GM12878 (cell line): Measurements from ENCODE around the gene PFN4.

Experiments used
- ETV6 ChIP-seq, 2 experiments: fragments of 450-650 bp in 1 of 2; IDR thresholded peaks in 1 of 2; conservative IDR thresholded peaks in 1 of 2; 2 replicates each; pipeline ENCODE4 v1.6.1; 2014; ENCODE audit warnings: antibody characterized with exemption in 1 of 2, borderline replicate concordance in 1 of 2, low read depth in 1 of 2, mild to moderate bottlenecking in 1 of 2, moderate library complexity in 1 of 2
- RAD21 ChIP-seq: IDR thresholded peaks from 2 replicates; pipeline ENCODE4 v1.6.1; 2011; ENCODE audit warnings: mild to moderate bottlenecking, low read depth, low read length, moderate library complexity; ENCODE audit not compliant: insufficient read depth
- RFX5 ChIP-seq: IDR thresholded peaks from 2 replicates; pipeline ENCODE4 v1.6.1; 2011; ENCODE audit warnings: low read depth, low read length, improper control_type of control experiment
- SP1 ChIP-seq: IDR thresholded peaks from one replicate; pipeline ENCODE4 v1.6.1; 2011; ENCODE audit warnings: low read depth, low read length

- no peak for TF ChIP-seq RFX5
- TF ChIP-seq SP1 = no peak
- TF ChIP-seq ETV6 (conservative IDR thresholded peaks at IDR 0.05 in 1 of 2, IDR thresholded peaks at IDR 0.05 in 1 of 2; ENCODE audit: borderline replicate concordance in 1 of 2, low read depth in 1 of 2) = no peak
- TF ChIP-seq RAD21 = no peak
These were observed 46.1 kb downstream of the PFN4 start for GRCh38 chr2:24076849-24077534.
